Gastroesophageal sphincter (tissue), 4 donors: Measurements from ENCODE around the gene RASSF6. TPM values are rescaled to one million over a fixed set of nuclear protein-coding genes. Genes with fewer than 3 reads are reported as not detected.

Experiments used
- ATAC-seq: fragments of 150-250 bp; one replicate; pipeline ENCODE4 v1.9.1; 2016; ENCODE audit warnings: mild to moderate bottlenecking, moderate library complexity
- H3K27ac ChIP-seq, 4 donors: fragments of 200-600 bp; sonication (generic) in 3 of 4; 1 replicate in 3 of 4; 2 replicates in 1 of 4; pipeline ENCODE4 v1.5.1; 2016 to 2019
- H3K27me3 ChIP-seq: fragments of 200-600 bp; sonication (generic); one replicate; pipeline ENCODE4 v1.5.1; 2019
- H3K36me3 ChIP-seq, 2 donors: fragments of 200-600 bp; sonication (generic); one replicate each; pipeline ENCODE4 v1.5.1; 2019; ENCODE audit warnings: control low read depth in 1 of 2
- H3K4me1 ChIP-seq, 3 donors: fragments of 200-600 bp; sonication (generic); 1 replicate in 2 of 3; 2 replicates in 1 of 3; pipeline ENCODE4 v1.5.1; 2016 to 2019; ENCODE audit warnings: control low read depth in 2 of 3
- H3K4me3 ChIP-seq, 2 donors: fragments of 200-600 bp; sonication (generic); one replicate each; pipeline ENCODE4 v1.5.1; 2019; ENCODE audit warnings: mild to moderate bottlenecking in 1 of 2, moderate library complexity in 1 of 2
- H3K9me3 ChIP-seq, 3 donors: fragments of 200-600 bp; sonication (generic); one replicate each; pipeline ENCODE4 v1.5.1; 2017 to 2019; ENCODE audit warnings: control low read depth in 2 of 3
- EP300 ChIP-seq: sonication (generic); formaldehyde crosslinking; IDR thresholded peaks from one replicate; pipeline ENCODE4 v1.6.1; 2017; ENCODE audit warnings: antibody characterized with exemption, mild to moderate bottlenecking
- POLR2A ChIP-seq, 2 donors: fragments of 450-650 bp; IDR thresholded peaks; one replicate each; pipeline ENCODE4 v1.6.1; 2017; ENCODE audit warnings: antibody characterized with exemption in 2 of 2, mild to moderate bottlenecking in 2 of 2, moderate library complexity in 1 of 2
- POLR2AphosphoS5 ChIP-seq: sonication (generic); formaldehyde crosslinking; IDR thresholded peaks from one replicate; pipeline ENCODE4 v1.6.1; 2017; ENCODE audit warnings: antibody characterized with exemption
- WGBS, 2 donors: methylation state at CpG; one replicate each; pipeline ENCODE4 v1.1.5; 2018; ENCODE audit warnings: low coverage in 1 of 2; 5-methylcytosine and 5-hydroxymethylcytosine counted together
- total RNA-seq, 4 donors: library from RNA; depleted of rRNA; stranded (reverse); fragments of >200 nt; gene quantifications; one replicate each; pipeline ENCODE4 v1.1.0, GENCODE V29; 2016
- TF ChIP-seq, protein P1 (sequence below), 4 experiments: fragments of 200-600 bp in 2 of 4; fragments of 450-650 bp in 2 of 4; sonication (generic) in 1 of 4; IDR thresholded peaks; one replicate each; pipeline ENCODE4 v1.5.1; 2017 to 2019; ENCODE audit warnings: antibody characterized with exemption in 4 of 4, mild to moderate bottlenecking in 2 of 4, moderate library complexity in 2 of 4

Gene RASSF6
- total RNA-seq, 4 donors from 2014 or later: 0.15 to 3.8 (median 0.50) TPM

DNA sequence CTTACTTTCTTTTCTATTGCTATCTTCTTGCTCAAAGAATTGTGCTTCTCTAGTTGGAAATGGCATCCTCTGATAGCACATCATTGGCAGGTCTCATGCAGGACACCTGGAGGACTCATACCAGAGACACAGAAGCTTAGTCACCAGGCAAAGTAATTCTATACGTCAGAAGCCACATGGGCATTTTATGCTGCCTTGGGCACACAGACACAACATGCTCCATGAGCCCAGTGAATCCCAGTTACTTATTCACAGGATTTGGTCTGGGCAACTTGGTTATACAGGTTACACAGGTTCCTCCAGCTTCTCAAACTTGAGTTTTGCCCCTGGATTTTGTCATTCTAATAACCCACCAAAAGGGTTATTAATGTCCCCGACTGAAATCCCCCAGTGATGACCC lies 7.1 kb downstream of the RASSF6 start:
- ATAC-seq: no peak
- 67 to 86% methylated on average over 2 of the region's 2 CpGs for whole genome bisulfite sequencing, 2 donors
- peaks cover 0 to 23% (median 4%) of the 10 kb centered on the region in 3 donors for H3K4me1 ChIP-seq
- H3K36me3 ChIP-seq: no peaks in the 10 kb centered on the region
- no peak overlapping the region for H3K4me3 ChIP-seq
- no peaks in the 10 kb centered on the region for H3K9me3 ChIP-seq
- no peak overlapping the region for H3K27ac ChIP-seq
- H3K27me3 ChIP-seq: no peaks in the 10 kb centered on the region
- no peak for TF ChIP-seq EP300
- TF ChIP-seq POLR2A (IDR thresholded peaks at IDR 0.05): no peak
- TF ChIP-seq POLR2AphosphoS5: no peak
- TF ChIP-seq, protein P1, sequence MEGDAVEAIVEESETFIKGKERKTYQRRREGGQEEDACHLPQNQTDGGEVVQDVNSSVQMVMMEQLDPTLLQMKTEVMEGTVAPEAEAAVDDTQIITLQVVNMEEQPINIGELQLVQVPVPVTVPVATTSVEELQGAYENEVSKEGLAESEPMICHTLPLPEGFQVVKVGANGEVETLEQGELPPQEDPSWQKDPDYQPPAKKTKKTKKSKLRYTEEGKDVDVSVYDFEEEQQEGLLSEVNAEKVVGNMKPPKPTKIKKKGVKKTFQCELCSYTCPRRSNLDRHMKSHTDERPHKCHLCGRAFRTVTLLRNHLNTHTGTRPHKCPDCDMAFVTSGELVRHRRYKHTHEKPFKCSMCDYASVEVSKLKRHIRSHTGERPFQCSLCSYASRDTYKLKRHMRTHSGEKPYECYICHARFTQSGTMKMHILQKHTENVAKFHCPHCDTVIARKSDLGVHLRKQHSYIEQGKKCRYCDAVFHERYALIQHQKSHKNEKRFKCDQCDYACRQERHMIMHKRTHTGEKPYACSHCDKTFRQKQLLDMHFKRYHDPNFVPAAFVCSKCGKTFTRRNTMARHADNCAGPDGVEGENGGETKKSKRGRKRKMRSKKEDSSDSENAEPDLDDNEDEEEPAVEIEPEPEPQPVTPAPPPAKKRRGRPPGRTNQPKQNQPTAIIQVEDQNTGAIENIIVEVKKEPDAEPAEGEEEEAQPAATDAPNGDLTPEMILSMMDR (IDR thresholded peaks at IDR 0.05): no peak

DNA sequence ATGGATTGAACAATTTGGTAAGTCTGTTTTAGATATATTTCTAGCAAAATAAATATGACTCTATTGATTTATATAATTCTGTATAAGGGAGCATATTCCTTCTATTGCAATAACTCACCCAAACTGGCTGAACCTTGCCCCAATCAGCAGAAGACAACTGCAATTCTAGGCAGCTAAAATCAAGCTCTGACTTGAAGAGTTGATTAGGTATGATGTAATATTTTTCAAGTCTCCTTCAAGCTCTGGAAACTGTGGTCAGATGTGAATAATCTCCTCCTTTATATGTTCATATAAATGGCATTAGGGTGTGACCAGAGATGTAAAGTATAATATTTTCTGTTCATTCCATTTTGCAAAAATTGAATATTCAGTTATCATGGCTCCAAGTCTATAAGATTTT lies 8.2 kb downstream of the RASSF6 start:
- Histone ChIP-seq H3K4me3 (no peak overlapping the region), H3K27ac (no peak overlapping the region), H3K9me3 (no peaks in the 10 kb centered on the region), H3K36me3 (no peaks in the 10 kb centered on the region), H3K27me3 (no peaks in the 10 kb centered on the region), H3K4me1 (peaks cover 0 to 23% (median 4%) of the 10 kb centered on the region in 3 donors)
- TF ChIP-seq POLR2AphosphoS5: no peak
- no peak for TF ChIP-seq POLR2A (IDR thresholded peaks at IDR 0.05)
- no peak for TF ChIP-seq EP300
- TF ChIP-seq, protein P1 (IDR thresholded peaks at IDR 0.05): no peak
- ATAC-seq: no peak

DNA sequence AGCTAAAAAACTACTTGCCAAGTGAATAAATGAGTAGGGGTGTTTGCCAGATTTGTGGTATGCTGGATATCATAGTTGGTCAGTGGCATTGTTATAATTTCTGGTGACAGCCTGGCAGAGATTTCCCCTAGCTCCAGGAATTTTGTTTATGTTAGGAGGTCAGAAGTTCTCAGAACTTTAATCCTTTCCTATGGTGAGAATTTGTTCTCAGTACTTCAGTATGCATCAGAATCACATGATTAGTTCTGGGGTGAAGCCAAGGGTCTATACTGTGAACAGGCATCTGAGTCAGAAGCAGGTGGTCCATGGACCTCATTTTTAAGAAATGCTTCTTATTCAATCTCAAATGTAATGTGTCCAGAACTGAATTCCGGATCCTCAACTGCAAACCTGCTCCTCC lies 10.5 kb downstream of the RASSF6 start:
- WGBS, 2 donors: 47 to 75% methylated on average over 1 of the region's 1 CpG
- Histone ChIP-seq H3K9me3 (no peaks in the 10 kb centered on the region), H3K27me3 (no peaks in the 10 kb centered on the region), H3K4me3 (no peak overlapping the region), H3K4me1 (peaks cover 0 to 23% (median 4%) of the 10 kb centered on the region in 3 donors), H3K27ac (peak overlapping the region in 2 of 4 donors; percentile 5 to 6), H3K36me3 (no peaks in the 10 kb centered on the region)
- no peak for ATAC-seq
- TF ChIP-seq, protein P1 (IDR thresholded peaks at IDR 0.05): no peak
- TF ChIP-seq EP300: no peak
- TF ChIP-seq POLR2AphosphoS5: no peak
- no peak for TF ChIP-seq POLR2A (IDR thresholded peaks at IDR 0.05)

DNA sequence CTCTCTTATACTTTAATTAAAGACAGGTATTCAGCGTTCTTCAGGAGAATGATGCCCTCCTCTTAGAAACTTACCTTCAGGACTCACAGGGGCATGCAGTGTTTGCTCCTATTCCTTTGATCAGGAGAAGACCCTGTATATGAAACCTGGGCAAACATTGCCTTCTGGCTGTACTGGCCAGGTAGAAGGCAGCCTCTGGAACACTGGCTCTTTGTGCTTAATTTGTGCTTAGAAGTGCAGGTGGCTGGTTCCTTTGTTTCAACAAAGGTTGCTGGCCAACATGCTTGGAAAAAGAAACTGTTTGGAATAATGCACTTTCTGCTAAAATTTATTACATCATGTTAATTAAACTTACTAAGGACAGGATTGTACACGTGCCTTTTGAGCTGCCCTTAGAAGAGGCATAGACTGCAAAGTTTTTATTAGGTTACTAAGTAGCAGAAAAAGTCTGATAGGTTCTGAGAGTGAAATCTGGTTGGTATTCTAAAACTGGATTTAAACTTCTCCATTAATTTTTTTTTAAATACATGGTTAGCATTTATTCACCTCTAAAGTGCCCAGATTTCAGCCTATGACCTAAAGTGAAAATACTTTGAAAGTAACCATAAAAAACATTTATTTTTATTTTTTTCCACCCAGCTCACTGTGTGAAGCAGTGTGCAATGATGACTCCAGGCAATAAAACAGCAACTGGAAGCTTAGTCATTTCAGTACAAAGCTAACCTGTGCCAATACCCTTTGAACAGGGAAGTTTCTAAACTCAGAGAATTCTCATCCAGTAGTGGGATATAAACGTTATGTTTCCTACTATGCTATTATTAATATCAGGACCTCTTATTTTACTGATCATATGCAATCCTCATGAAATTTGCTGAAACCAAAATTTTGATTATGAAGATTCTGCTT lies 11.3 kb downstream of the RASSF6 start:
- Histone ChIP-seq H3K36me3 (no peaks in the 10 kb centered on the region), H3K4me1 (peaks cover 0 to 28% (median 6%) of the 10 kb centered on the region in 3 donors), H3K4me3 (no peak overlapping the region), H3K27ac (peak overlapping the region in 2 of 4 donors; percentile 5 to 6), H3K27me3 (no peaks in the 10 kb centered on the region), H3K9me3 (no peaks in the 10 kb centered on the region)
- no peak for ATAC-seq
- 37 to 55% methylated on average over 3 of the region's 3 CpGs for WGBS, 2 donors
- TF ChIP-seq POLR2AphosphoS5: no peak
- no peak for TF ChIP-seq POLR2A (IDR thresholded peaks at IDR 0.05)
- no peak for TF ChIP-seq EP300
- TF ChIP-seq, protein P1 (IDR thresholded peaks at IDR 0.05): no peak
